Peyer's patch (tissue), 4 donors: Measurements from ENCODE around the gene LINGO4. TPM values are rescaled to one million over a fixed set of nuclear protein-coding genes. Genes with fewer than 3 reads are reported as not detected.

Source experiments
- DNase-seq, 3 donors: peaks; one replicate each; pipeline ENCODE4 v3.0.0-alpha.2; 2017 to 2019
- H3K27ac ChIP-seq, 4 donors: fragments of 200-600 bp; sonication (generic); one replicate each; pipeline ENCODE4 v1.5.1; 2016 to 2019
- H3K27me3 ChIP-seq, 2 donors: fragments of 200-600 bp; sonication (generic); one replicate each; pipeline ENCODE4 v1.5.1; 2019
- H3K36me3 ChIP-seq, 3 donors: fragments of 200-600 bp; sonication (generic); one replicate each; pipeline ENCODE4 v1.5.1; 2016 to 2019
- H3K4me1 ChIP-seq, 4 donors: fragments of 200-600 bp; sonication (generic); one replicate each; pipeline ENCODE4 v1.5.1; 2016 to 2019
- H3K4me3 ChIP-seq, 4 donors: fragments of 200-600 bp; sonication (generic); 1 replicate in 3 of 4; 2 replicates in 1 of 4; pipeline ENCODE4 v1.5.1; 2016 to 2019; ENCODE audit warnings: mild to moderate bottlenecking in 1 of 4
- H3K9me3 ChIP-seq, 4 donors: fragments of 200-600 bp; sonication (generic); one replicate each; pipeline ENCODE4 v1.5.1; 2016 to 2019; ENCODE audit warnings: mild to moderate bottlenecking in 1 of 4
- POLR2A ChIP-seq, 2 donors: fragments of 450-650 bp; IDR thresholded peaks; one replicate each; pipeline ENCODE4 v1.5.1; 2017; ENCODE audit warnings: antibody characterized with exemption in 2 of 2, mild to moderate bottlenecking in 2 of 2, moderate library complexity in 2 of 2
- total RNA-seq, 4 donors: library from RNA; depleted of rRNA; stranded (reverse); fragments of >200 nt; gene quantifications; one replicate each; pipeline ENCODE4 v1.1.0, GENCODE V29; 2016
- TF ChIP-seq, protein P1 (sequence below), 6 experiments: fragments of 450-650 bp in 4 of 6; fragments of 200-600 bp in 2 of 6; sonication (generic) in 1 of 6; IDR thresholded peaks; one replicate each; pipeline ENCODE4 v1.5.1; 2017 to 2019; ENCODE audit warnings: antibody characterized with exemption in 6 of 6, mild to moderate bottlenecking in 3 of 6, moderate library complexity in 1 of 6

LINGO4 gene
- total RNA-seq, 4 donors from 2014 or later, result 1.0 to 1.3 (median 1.1) TPM; not detected in 1

DNA sequence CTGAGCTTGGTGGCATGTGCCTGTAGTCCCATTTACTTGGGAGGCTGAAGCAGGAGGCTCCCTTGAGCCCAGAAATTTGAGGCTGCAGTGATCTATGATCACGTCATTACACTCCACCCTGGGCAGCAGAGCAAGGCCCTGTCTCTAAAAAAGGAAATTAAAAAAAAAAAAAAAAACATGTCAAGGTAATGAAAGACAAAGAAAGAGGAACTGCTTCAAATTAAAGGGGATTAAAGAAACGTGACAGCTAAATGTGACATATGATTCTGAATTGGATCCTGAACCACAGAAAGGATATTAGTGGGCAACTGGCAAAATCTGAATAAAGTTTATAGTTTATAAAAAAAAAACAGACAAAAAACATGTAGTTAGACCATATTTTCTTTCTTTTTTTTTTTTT, 38.2 kb upstream of the LINGO4 start:
- Histone ChIP-seq H3K27ac (no peak overlapping the region), H3K36me3 (no peaks in the 10 kb centered on the region), H3K27me3 (no peaks in the 10 kb centered on the region), H3K4me3 (no peak overlapping the region), H3K9me3 (no peaks in the 10 kb centered on the region), H3K4me1 (peaks cover 0 to 13% (median 6%) of the 10 kb centered on the region in 4 donors)
- no peak for DNase-seq
- TF ChIP-seq POLR2A (IDR thresholded peaks at IDR 0.05), result no peak
- TF ChIP-seq, protein P1, sequence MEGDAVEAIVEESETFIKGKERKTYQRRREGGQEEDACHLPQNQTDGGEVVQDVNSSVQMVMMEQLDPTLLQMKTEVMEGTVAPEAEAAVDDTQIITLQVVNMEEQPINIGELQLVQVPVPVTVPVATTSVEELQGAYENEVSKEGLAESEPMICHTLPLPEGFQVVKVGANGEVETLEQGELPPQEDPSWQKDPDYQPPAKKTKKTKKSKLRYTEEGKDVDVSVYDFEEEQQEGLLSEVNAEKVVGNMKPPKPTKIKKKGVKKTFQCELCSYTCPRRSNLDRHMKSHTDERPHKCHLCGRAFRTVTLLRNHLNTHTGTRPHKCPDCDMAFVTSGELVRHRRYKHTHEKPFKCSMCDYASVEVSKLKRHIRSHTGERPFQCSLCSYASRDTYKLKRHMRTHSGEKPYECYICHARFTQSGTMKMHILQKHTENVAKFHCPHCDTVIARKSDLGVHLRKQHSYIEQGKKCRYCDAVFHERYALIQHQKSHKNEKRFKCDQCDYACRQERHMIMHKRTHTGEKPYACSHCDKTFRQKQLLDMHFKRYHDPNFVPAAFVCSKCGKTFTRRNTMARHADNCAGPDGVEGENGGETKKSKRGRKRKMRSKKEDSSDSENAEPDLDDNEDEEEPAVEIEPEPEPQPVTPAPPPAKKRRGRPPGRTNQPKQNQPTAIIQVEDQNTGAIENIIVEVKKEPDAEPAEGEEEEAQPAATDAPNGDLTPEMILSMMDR (IDR thresholded peaks at IDR 0.05), result no peak

DNA sequence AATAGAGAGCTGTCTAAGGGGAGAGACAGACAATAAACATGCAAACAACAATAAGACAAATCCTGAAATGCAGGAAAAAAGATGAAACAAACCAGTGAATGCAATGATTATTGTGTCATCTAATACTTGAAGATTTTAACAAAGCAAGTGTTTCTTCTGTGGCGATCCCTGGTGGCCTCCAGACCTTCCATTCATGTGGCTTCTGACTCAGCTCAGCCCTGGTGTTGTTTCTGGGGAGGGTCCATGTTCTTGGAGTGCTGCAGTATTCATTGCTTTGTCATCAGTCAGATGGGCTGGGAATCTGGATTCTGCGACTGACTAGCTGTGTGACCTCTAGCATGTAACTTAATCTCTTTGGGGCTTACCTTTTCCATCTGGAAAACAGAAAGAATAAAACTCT, 35.9 kb upstream of the LINGO4 start:
- H3K4me1 ChIP-seq, result peaks cover 0 to 31% (median 12%) of the 10 kb centered on the region in 4 donors
- H3K27ac ChIP-seq, result no peak overlapping the region
- no peak for DNase-seq
- no peaks in the 10 kb centered on the region for H3K27me3 ChIP-seq
- H3K4me3 ChIP-seq, result no peak overlapping the region
- H3K9me3 ChIP-seq, result no peaks in the 10 kb centered on the region
- TF ChIP-seq, protein P1 (IDR thresholded peaks at IDR 0.05), result no peak
- TF ChIP-seq POLR2A (IDR thresholded peaks at IDR 0.05), result no peak
- H3K36me3 ChIP-seq, result no peaks in the 10 kb centered on the region

DNA sequence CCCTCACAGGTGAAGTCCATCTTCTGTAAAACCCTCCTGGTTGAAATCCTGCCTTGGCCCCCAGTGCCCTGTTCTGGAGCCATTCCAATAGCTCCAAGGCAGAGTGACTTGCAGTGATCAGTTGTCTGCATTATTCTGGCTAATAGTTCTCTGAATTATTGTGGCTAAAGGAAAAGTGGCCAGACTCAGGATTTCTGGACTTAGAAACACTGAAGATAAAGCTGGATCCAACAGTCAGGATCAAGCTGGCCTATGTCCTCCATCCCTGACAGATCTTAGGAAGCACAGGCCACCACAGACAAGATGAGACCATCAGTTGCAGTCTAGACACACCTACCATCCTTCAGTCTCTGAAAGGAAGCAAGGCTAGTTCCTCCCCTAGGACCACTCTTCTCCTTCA, 35.2 kb upstream of the LINGO4 start:
- H3K27me3 ChIP-seq, result no peaks in the 10 kb centered on the region
- H3K4me3 ChIP-seq, result peak overlapping the region in 2 of 4 donors; percentile 51 to 53
- peaks cover 0 to 38% (median 12%) of the 10 kb centered on the region in 4 donors for H3K4me1 ChIP-seq

DNA sequence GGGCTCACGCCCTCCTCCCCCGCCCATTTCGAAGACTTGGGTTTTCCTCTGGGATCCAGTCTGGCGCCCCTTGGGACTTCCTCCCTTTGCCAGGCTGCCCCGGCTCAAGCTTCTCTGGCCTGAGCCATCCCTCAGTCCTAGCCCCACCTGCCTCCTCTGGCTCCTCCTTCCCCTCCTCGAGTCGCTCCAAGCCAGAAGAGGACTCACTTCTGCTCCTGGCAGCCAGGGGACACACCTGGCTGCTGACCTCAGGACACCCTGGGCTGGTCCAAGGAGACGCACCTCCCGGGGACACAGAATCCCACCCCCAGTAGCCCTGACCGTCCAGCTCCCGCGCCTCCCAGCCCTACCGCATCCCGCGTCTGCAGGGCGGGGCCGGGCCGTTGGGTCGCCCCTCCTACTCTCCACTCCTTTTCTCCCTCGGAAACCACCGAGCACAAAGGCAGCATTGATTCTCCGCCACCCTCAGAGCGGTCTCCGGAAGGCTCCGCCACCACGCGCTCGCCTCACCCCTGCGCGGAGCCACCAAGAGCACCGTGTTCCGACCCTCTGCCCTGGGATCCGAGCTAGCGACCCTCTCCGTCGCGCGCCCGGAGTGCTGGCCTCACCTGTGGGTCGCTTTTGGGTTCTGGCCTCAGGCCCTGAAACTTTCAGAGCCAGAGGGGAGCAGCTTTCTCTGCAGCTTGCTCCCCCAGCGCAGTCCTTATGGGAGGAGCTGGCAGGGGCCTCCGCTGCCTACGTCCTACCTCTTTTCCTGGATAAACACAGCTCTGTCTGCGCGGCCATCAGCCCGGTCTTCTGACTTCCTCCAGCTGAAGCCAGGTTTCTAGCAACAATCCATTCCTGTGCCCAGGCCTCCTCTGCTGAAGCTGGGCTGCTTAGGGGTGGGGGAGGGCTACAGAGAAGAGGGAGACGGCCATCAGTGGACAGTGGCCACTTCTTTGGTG, 34.5 kb upstream of the LINGO4 start, which contains the start of gene C2CD4D:
C2CD4D (minus strand) TSS at position 364 of the 947 bp plus-strand sequence. CDS start 831 bp downstream, outside the sequence.
- Histone ChIP-seq H3K27ac (peak within 1 kb of the TSS; percentile 66 to 78 (median 72)), H3K9me3 (no peaks in the 10 kb centered on the region), H3K27me3 (no peaks in the 10 kb centered on the region), H3K36me3 (no peaks in the 10 kb centered on the region), H3K4me3 (peak within 1 kb of the TSS; percentile 42 to 67 (median 52)), H3K4me1 (peaks cover 0 to 43% (median 12%) of the 10 kb centered on the region in 4 donors)
- TF ChIP-seq POLR2A (IDR thresholded peaks at IDR 0.05), result peak; percentile 64 to 78
- TF ChIP-seq, protein P1 (IDR thresholded peaks at IDR 0.05), result peak in 2 of 6 experiments; percentile 31 to 32
- peak; percentile 46 to 85 (median 82) for DNase-seq

More for the DNA sequence above, 35.2 kb upstream of the LINGO4 start:
- no peak for TF ChIP-seq POLR2A (IDR thresholded peaks at IDR 0.05)
- TF ChIP-seq, protein P1 (IDR thresholded peaks at IDR 0.05), result no peak
- Histone ChIP-seq H3K9me3 (no peaks in the 10 kb centered on the region), H3K36me3 (no peaks in the 10 kb centered on the region), H3K27ac (peak overlapping the region; percentile 55 to 78 (median 72))
- no peak for DNase-seq

DNA sequence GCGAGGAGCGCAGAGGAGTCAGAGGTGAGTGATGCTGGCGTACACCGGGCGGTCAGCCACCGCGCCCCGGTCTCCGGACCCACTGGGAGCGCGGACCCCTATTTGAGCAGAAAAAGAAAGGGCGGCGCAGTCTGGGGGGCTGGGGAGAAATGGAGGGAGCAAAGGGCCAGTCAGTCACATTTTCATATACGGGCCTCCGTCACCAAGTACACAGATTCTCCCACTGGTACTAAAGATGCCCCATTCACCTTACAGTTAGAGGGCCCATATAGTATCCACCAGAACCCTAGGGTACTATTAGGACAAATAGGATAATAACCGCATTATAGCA, 33.8 kb upstream of the LINGO4 start:
- Histone ChIP-seq H3K27me3 (no peaks in the 10 kb centered on the region), H3K27ac (peak overlapping the region; percentile 66 to 78 (median 72)), H3K9me3 (no peaks in the 10 kb centered on the region), H3K36me3 (no peaks in the 10 kb centered on the region), H3K4me1 (peaks cover 0 to 50% (median 12%) of the 10 kb centered on the region in 4 donors), H3K4me3 (peak overlapping the region; percentile 42 to 67 (median 52))
- TF ChIP-seq, protein P1 (IDR thresholded peaks at IDR 0.05), result no peak
- TF ChIP-seq POLR2A (IDR thresholded peaks at IDR 0.05), result no peak
- DNase-seq, result no peak
